Neural cell (in vitro differentiated cells): ENCODE results near the gene POLR1E.

Experiments used
- EP300 ChIP-seq: fragments of 450-650 bp; conservative IDR thresholded peaks from 2 replicates; pipeline ENCODE4 v1.6.1; 2014; ENCODE audit warnings: antibody characterized with exemption, mild to moderate bottlenecking, moderate library complexity; ENCODE audit not compliant: poor library complexity, severe bottlenecking
- POLR2AphosphoS5 ChIP-seq: IDR thresholded peaks from 2 replicates; pipeline ENCODE4 v1.6.1; 2012

DNA sequence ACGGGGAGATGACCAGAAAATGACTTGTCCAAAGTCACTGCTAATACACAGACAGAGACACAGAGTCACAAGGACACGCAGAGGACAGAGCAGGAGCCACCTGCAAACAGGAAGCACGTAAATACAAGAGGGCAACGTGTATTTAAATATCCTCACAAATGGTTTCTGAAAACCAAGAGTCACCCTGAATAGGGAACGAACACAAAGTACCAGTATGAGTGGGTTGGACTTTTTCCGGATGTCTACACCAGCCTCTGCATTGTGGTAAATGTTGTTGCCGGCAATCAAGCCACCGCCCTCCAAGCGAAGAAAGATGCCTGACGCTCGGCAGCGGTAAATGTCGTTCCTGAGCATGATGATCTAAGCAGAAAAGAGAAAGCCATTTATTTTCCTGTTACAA lies 46.0 kb downstream of the POLR1E start:
- TF ChIP-seq EP300 = no peak
- no peak for TF ChIP-seq POLR2AphosphoS5
